Measurements from ENCODE around the gene ST7L.
"Not testable (repeated sequence)": the region's sequence is repeated elsewhere in the genome, so short reads cannot be mapped to it uniquely, and the experiment has no call there.

ST7L gene, protein sequence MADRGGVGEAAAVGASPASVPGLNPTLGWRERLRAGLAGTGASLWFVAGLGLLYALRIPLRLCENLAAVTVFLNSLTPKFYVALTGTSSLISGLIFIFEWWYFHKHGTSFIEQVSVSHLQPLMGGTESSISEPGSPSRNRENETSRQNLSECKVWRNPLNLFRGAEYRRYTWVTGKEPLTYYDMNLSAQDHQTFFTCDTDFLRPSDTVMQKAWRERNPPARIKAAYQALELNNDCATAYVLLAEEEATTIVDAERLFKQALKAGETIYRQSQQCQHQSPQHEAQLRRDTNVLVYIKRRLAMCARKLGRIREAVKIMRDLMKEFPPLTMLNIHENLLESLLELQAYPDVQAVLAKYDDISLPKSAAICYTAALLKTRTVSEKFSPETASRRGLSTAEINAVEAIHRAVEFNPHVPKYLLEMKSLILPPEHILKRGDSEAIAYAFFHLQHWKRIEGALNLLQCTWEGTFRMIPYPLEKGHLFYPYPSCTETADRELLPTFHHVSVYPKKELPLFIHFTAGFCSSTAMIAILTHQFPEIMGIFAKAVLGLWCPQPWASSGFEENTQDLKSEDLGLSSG

DNA sequence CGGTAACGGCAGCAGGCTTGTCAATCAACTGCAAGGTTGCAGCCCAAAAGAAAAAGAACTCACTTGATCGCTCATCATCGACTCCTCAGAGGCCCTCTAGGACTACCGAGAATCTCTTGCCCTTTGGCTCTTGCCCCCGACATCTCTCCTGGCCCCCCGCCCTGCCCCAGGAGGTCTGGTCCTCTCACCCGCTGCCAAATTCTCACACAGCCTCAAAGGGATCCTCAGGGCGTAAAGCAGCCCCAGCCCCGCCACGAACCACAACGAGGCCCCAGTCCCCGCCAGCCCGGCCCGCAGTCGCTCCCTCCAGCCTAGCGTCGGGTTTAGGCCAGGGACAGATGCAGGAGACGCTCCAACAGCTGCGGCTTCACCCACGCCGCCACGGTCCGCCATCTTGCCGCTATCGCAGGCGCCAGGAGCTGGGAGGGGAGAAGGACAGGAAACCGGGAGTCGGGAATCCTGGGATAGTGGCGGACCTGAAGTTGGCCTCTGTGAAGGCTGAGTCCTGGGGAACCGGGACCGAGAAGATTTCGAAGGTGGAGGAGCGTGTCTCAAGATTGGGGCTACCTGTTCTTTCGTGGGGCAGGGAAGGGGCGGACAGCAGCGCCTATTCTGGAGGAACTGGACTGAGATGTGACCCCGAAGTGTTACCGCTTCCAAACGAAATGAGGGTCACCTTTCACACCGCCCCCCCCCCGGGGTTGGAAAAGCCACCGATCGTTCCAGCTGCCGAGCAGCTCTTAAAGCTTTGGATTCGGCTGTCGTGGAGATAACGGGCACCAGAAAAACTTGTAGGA is at the start of gene ST7L:
Gene ST7L, minus strand, starts transcription at position 421 of the 797 bp plus-strand sequence. Its CDS starts 28 bp downstream, at position 393.
- peak; percentile 65 for DNase-seq (ENCODE audit: low spot score)

DNA sequence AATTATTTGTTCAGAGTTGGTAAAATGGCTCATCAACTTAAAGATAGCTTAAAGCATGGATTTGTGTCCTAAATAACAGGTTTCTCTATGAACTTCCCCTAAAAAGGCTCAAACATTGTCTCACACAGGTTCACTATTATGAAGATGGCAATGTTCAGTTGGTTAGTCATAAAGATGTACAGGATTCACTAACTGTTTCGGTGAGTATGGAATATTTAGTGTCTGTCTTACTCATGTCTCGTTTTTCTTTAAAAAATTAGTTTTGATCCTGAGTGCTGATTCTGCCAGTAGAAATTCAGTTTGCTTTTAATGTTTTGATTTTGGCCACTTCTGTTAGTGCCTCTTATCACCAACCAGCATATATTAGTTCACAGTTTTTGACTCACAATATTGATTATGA is 48.0 kb upstream of the ST7L start:
- DNase-seq (ENCODE audit: low spot score): no peak

DNA sequence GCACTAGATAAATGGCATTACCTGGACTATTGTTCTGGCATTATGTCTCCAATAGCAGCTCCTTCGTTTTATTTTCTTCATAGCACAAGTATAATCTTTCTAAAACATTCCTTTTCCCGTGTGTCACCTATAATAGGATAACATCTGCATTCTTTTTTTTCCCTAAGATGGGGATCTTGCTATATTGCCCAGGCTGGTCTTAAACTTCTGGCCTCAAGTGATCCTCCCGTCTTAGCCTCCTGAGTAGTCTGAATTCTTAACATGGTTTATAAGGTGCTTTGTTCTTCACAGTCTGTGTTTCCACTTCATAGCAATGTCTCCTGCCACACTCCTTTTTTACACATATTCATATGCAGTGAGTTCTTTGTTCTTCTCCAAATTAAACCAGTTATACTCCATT is 46.9 kb upstream of the ST7L start:
- no peak for DNase-seq (ENCODE audit: low spot score)

DNA sequence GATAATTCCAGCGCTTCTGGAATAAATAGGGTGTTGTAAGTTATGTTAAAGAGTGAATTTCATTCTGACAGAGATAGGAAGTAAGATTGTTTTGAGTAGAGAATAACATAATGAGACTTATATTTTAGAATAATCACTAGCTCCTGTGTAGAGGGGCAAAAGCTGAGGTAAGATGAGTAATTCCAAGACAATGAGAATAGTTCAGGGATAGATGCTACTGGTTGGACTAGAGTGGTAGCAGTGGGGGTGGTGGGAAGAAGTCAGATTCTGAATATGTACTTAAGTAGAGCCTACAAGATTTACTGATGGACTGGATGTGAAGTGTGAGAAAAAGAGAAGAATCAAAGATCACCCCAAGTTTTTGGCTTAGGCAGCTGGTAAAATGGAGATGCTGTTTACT is 32.3 kb upstream of the ST7L start:
- DNase-seq (ENCODE audit: low spot score): no peak

DNA sequence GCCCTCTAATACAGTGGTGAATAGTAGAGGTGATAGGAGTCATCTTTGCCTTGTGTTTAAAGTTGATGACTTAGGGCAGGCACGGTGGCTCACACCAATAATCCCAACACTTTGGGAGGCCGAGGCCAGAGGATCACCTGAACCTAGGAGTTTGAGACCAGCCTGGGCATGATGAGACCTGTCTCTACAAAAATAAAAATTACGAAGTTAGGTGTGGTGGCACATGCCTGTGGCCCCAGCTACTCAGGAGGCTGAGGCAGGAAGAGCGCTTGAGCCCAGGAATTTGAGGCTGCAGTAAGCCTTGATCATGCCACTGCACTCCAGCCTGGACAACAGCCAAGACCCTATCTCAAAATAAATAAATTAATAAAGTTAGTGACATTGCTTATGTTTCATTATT is 27.3 kb upstream of the ST7L start:
- DNase-seq (ENCODE audit: low spot score): no peak

DNA sequence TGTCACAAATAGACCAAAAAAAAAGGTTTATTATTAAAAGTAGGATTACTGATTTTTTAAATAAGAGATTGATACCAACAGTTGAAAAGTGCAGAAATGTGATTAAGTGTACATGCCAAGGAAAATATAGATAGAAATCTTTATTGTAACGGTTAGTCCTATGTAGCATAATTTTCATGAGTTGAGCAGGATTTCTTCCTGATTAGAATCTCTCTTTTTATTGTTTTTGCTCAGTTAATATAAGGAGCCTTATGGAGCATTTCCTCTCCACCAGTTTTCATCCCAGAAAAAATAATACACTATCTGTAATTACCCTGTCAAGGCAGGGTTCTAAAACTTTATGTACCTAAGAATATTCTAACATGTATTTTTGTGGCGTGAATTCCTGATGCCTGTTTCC is 24.1 kb upstream of the ST7L start:
- no peak for DNase-seq (ENCODE audit: low spot score)

DNA sequence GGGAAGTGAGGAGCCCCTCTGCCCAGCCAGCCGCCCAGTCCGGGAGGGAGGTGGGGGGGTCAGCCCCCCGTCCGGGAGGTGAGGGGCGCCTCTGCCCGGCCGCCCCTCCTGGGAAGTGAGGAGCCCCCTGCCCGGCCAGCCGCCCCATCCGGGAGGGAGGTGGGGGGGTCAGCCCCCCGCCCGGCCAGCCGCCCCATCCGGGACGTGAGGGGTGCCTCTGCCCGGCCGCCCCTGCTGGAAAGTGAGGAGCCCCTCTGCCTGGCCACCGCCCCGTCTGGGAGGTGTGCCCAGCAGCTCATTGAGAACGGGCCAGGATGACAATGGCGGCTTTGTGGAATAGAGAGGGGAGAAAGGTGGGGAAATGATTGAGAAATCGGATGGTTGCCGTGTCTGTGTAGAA is 21.5 kb upstream of the ST7L start:
- not testable (repeated sequence) for DNase-seq (ENCODE audit: low spot score)

DNA sequence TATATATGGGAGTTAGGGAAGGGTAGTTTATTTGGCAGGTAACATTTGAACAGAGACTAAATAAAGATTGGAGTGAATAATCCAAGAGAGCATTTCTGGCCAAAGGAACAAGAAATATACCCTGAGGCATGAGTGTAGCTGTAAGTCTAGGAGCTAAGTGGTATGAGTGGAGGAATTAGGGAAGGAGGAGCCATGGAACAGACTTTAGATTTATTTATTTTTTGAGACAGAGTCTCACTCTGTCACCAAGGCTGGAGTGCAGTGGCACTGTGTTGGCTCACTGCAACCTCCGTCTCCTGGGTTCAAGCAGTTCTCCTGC is 19.1 kb upstream of the ST7L start:
- DNase-seq (ENCODE audit: low spot score): no peak

DNA sequence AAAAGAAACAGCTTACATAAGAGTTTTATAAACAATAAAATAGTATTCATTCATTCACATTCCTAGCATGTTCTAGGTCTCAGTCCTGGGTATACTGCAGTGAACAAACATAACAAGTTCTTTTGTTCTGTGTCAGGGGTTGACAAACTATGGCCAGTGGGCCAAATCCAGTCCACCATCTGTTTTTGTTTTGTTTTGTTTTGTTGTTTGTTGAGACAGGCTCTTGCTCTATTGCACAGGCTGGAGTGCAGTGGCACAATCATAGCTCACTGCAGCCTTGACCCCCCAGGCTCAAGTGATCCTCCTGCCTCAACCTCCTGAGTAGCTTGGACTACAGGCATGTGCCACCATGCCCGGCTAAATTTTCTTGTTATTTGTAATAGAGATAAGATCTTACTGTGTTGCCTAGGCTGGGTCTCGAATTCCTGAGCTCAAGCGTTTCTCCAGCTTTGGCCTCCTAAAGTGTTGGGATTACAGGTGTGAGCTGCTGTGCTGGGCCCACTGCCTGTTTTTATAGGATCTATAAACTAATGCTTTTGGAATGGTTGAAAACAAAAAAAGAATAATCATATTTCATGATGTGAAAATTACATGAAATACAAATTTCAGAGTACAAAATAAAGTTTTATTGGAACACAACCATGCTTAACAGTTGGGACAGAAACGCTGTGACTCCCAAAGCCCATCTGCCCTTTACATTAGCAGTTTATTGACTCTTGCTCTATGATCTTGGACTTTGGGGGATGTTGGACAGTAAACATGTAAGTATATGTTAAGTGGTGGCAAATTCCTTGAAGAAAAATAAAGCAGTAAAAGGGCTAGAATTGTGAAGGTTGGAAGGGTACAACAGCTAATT is 18.5 kb upstream of the ST7L start:
- DNase-seq (ENCODE audit: low spot score): peak; percentile 64

DNA sequence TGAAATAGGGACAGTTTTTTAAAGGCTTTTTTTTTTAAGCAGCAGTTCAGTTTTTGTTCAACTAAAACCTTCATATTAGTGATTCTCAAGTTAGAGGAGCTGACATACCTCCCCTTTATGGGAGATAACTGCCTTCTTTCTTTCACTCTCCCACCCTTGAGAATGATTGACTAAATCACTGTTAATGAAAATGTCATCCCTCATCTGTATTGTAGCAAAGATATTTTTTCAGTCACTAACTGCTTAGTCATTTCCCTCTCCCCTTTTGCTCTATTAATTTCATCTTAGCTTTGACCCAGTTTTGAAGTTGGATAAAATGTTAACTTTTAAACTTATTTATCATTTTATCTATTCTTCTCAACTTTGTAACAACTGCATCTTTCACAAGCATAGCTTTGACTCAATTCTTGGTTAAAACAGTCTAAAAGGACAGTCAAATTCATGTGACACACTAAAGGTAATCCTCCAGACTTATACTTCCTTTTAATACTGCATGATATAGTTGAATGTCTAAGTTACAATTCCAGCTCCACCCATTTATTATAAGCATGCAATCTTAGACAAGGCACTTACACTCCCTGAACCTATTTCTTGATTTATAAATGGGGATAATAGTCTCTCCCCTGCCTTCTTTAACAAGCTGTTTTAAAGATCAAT is 17.8 kb upstream of the ST7L start:
- DNase-seq (ENCODE audit: low spot score): no peak

DNA sequence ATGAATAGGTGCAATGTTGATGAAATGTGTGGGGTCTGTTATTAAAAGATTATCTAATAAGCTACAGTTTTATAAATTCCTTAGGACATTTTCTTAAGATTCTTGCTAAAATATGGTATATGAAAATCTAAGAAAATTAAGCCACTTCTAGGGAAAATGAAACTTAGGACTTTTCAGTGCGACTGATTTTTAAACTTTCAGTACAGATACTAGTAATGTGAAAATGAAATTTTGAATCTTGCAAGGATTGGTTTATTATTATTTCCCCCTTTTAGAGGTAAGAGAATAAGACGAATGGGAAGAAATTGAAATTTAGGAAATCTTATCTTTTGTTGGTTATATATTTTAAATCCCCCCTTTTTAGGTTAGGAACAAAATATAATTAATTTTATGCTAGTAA is 17.1 kb upstream of the ST7L start:
- DNase-seq (ENCODE audit: low spot score): no peak

DNA sequence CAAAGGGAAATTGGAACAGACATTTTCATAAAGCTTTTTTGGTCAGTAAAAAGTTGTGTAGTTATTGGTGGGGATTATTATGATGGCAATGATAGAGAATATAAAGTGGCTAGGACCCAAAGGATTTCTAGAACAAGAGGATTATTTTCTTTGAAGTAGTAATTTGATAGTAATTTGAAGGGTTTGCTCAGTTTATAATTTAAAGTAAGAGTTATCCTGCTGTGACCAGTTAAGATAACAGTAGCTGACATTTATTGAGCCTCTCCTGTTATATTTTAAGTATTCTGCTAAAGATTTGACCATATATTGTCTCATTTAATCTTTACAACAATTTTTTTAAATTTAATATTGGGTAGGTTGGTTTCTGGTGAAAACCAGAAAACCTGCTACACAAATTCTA is 15.4 kb upstream of the ST7L start:
- DNase-seq (ENCODE audit: low spot score): no peak

DNA sequence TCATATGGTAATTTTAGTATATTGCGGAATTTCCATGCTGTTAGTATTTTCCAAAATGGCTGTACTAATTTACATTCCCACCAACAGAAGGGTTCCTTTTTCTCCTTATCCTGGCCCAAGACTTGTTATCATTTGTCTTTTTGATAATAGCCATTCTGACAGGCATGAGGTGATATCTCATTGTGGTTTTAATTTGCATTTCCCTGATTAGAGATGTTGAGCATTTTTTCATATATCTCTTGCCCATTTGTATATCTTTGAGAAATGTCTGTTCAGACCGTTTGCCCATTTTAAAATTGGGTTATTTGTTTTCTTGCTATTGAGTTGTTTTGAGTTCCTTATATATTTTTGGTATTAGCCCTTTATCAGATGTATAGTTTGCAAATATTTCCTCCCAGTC is 14.7 kb upstream of the ST7L start:
- no peak for DNase-seq (ENCODE audit: low spot score)

DNA sequence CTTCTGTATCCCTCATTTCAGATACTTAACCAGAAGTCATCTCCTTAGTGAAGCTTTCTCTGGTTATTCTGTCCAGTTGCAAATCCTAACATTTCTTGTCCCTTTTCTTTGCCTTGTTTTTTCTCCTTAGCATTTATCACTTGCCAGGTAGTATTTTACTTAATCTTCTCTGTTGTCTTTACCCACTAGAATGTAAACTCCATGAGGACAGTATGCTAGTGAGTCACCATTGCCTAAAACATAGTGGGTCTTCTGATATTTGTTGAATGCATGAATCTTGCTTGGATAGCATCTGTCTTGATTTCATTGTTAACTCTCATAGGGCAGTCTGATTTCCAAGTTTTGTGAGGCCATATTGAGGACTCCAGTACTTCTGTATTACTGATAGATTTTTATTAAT is 10.3 kb upstream of the ST7L start:
- DNase-seq (ENCODE audit: low spot score): no peak

DNA sequence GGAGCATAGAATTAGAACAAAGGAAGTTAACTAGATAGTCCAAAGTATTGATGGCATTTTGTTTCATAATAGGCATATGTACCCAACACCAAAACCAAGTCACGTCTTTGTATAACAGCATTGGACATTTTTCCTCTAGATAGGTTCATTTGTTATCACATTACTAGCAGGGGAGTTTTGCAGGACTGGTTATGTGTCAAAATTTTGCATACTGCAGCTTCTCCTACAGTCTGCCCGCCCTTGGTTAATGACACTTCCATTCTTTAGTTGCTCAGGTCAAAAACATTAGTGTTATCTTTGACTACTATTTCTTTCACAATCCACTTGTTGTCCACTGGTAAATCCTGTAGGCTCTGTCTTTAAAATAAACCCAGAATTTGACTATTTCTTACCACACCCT is 9.6 kb upstream of the ST7L start:
- no peak for DNase-seq (ENCODE audit: low spot score)

DNA sequence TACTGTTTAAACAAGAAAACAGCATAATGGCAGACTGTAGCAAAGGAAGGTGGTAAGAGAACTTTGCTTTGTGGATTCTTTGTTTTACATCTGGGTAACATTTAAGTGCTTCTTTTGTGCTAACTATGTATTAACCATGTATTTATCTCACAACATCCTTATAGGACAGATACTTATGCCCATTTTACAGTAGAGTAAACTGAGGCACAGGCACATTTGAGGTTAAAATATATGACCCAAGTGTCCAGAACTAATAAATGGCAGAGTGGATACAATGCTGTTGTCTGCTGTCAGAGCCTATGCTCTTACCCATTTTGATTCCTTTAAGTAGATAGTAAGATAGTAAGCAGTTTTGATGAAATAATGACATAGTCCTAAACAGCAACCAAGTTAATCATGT is 7.9 kb upstream of the ST7L start:
- DNase-seq (ENCODE audit: low spot score): no peak

DNA sequence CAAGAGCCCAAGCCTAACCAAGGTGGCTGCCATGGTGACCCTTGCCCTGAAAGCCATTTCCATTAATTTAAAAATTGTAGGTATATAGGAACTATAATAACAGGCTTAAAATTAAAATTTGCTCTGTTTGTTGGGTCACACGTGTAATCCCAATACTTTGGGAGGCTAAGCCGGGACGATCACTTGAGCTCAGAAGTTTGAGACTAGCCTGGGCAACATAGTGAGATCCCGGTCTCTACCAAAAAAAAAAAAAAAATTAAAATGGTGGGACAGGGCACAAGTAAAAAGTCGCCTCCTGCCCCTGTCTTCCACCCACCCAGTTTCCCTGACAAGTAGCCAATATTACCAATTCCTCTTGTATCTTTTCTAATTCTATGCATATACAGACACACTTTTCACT is 7.3 kb upstream of the ST7L start:
- no peak for DNase-seq (ENCODE audit: low spot score)

DNA sequence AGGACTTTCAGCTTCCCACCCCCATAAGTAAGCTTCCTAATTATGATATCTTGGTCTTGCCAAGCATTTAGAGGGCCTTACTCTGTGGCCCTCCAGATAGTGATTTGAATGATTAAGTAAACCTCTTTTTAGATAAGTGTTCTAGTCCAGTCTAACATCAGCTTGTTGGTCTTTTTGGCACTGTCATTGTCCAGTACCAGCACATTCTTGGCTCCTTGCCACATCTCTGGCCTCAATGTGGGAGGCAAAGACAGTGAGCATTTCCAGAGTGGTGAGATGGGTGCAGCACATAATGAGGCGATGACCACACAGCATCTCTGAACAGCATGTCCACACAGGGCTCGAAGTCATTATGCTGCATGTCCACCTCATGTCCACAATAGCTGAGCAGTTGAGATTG is 6.8 kb upstream of the ST7L start:
- no peak for DNase-seq (ENCODE audit: low spot score)

DNA sequence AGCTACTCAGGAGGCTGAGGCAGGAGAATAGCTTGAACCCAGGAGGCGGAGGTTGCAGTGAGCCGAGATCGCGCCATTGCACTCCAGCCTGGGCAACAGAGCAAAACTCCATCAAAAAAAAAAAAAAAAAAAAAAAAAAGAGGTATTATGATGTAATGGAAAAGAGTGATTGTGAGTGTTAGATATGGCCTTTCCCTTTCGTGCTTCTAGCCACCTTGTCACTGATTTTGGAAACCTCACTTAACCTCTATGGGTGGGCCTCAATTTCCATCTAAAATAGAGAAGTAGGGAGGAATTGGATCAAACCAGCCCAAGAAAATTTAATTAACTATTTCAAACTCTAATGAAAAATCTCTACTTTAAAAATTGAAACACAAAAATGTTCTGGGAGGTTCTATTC is 5.6 kb upstream of the ST7L start:
- DNase-seq (ENCODE audit: low spot score): not testable (repeated sequence)

DNA sequence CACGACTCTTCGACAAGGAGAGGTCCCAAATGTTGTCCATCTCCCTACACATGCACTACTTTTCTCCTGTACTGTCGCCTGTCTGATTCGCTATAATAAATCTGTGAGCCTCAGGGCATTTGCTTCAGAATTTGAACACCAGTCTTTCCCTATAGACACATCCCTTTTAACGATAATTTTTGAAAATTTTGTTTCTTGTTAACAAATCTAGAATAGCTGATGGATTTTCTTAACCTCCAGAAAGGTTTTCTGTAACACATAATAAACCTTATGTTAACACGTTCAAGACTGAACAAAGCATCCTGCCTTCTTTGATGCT is 1.4 kb upstream of the ST7L start:
- no peak for DNase-seq (ENCODE audit: low spot score)

DNA sequence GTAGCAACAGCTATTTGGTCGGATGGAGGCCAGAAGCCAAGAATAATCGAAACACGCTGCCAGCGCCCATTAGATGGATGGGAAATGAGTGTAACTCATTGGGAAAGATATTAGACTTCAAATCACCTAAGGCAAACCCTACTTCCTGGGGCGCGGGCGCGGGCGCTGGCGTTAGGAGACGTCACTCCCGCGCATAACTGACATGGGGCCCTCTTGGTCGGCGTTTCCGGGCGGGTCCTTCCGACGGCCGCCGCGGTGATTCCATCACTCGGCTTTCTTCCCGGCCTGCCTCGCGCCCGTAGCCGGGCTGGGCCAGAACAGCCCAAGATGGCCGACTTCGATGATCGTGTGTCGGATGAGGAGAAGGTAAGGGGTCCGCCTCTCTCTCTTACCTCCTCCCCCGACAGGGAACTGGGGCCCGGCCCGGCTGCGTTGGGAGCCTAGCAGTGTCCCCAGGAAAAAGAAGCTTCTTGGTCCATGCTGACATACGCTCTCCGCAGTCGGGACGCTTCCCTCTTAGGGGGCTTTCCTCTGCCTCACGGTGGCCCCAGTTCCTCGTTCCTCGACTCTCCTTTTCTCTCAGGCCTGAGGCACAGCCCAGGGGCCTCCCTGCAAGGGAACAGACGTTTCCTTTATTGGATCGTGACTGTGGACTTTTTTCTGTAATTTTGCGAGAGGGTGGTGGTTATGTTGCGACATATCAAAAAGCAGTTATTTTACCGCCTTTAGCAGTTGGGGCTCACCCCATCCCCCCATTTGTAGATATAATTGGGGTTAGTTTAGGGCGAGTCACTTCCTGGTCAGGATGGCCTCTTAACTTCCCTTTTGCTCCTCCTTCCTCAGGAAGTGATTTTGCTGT is 806 bp upstream of the ST7L start, which contains the start of gene CAPZA1:
Gene CAPZA1, plus strand, starts transcription at position 315 of the 859 bp plus-strand sequence. Its CDS starts 13 bp downstream, at position 328.
- DNase-seq (ENCODE audit: low spot score): peak; percentile 93
